NCI-H2081 (cell line): ENCODE measurements around the gene TSHZ1.
"Not testable (repeated sequence)": the region's sequence is repeated elsewhere in the genome, so short reads cannot be mapped to it uniquely, and the experiment has no call there.

Experiments used
- DNase-seq, 2 experiments: peaks; one replicate each; lab custom pipeline; 2025; lab: John Stamatoyannopoulos, UW

The TSHZ1 gene

GRCh38 chr18:75179819-75180600 is 30.6 kb upstream of the TSHZ1 start:
- DNase-seq, result no peak

- DNase-seq, result no peak
These were observed 27.1 kb upstream of the TSHZ1 start for GRCh38 chr18:75183524-75183923.

- DNase-seq, result no peak
These were observed 26.6 kb upstream of the TSHZ1 start for GRCh38 chr18:75183973-75184493.

- no peak for DNase-seq
These were observed 25.1 kb upstream of the TSHZ1 start for GRCh38 chr18:75185460-75185859.

GRCh38 chr18:75187702-75188101 is 22.9 kb upstream of the TSHZ1 start:
- not testable (repeated sequence) for DNase-seq

- no peak for DNase-seq
These were observed 20.9 kb upstream of the TSHZ1 start for GRCh38 chr18:75189696-75190095.

- no peak for DNase-seq
These were observed 17.7 kb upstream of the TSHZ1 start for GRCh38 chr18:75192899-75193298.

- no peak for DNase-seq
These were observed 12.6 kb upstream of the TSHZ1 start for GRCh38 chr18:75198036-75198435.

GRCh38 chr18:75199327-75199726 is 11.3 kb upstream of the TSHZ1 start:
- DNase-seq, result no peak

GRCh38 chr18:75200071-75200470 is 10.5 kb upstream of the TSHZ1 start:
- DNase-seq, result no peak

- no peak for DNase-seq
These were observed 9.9 kb upstream of the TSHZ1 start for GRCh38 chr18:75200605-75201280.

GRCh38 chr18:75201282-75202270 is 9.0 kb upstream of the TSHZ1 start:
- DNase-seq, result peak; percentile 73 to 85

GRCh38 chr18:75202696-75203365 is 7.8 kb upstream of the TSHZ1 start:
- no peak for DNase-seq

- DNase-seq, result peak in 1 of 2 experiments; percentile 31
These were observed 7.0 kb upstream of the TSHZ1 start for GRCh38 chr18:75203416-75204268.

- no peak for DNase-seq
These were observed 6.3 kb upstream of the TSHZ1 start for GRCh38 chr18:75204269-75204731.

GRCh38 chr18:75204732-75205513 is 5.7 kb upstream of the TSHZ1 start:
- DNase-seq, result no peak

- DNase-seq, result peak in 1 of 2 experiments; percentile 28
These were observed 5.0 kb upstream of the TSHZ1 start for GRCh38 chr18:75205514-75206132.

GRCh38 chr18:75206452-75207309 is 3.9 kb upstream of the TSHZ1 start:
- DNase-seq, result peak in 1 of 2 experiments; percentile 32
